Stimulated activated naive B cell treated with anti-CD40 and anti-IgM and Interleukin-4, amounts not matched to agents 10 μg/mL and 1 μg/mL and 100 μg/mL, for 72 hours (primary cell): ENCODE measurements around the gene MPPE1.

Experiments
- ATAC-seq, 2 donors: fragments of 150-1000 bp; cut with Tn5 transposase; replicated peaks; 2 replicates each; pipeline ENCODE4 v1.10.0; 2021; ENCODE audit warnings: moderate library complexity in 1 of 2
- DNase-seq: peaks from one replicate; pipeline ENCODE4 v3.0.0; 2021
- H3K27ac Mint-ChIP-seq: one replicate; pipeline ENCODE4 v1.8.0; 2022; ENCODE audit warnings: mild to moderate bottlenecking, mixed read lengths
- H3K27me3 Mint-ChIP-seq, 2 donors: one replicate each; pipeline ENCODE4 v1.8.0; 2022; ENCODE audit warnings: mixed read lengths in 2 of 2
- H3K36me3 Mint-ChIP-seq, 2 donors: one replicate each; pipeline ENCODE4 v1.8.0; 2022; ENCODE audit warnings: mixed read lengths in 2 of 2, mild to moderate bottlenecking in 1 of 2
- H3K4me1 Mint-ChIP-seq, 2 donors: one replicate each; pipeline ENCODE4 v1.8.0; 2022; ENCODE audit warnings: mixed read lengths in 2 of 2, mild to moderate bottlenecking in 1 of 2
- H3K4me3 Mint-ChIP-seq, 2 donors: one replicate each; pipeline ENCODE4 v1.8.0; 2022; ENCODE audit warnings: mild to moderate bottlenecking in 2 of 2, mixed read lengths in 2 of 2, moderate library complexity in 1 of 2
- H3K9me3 Mint-ChIP-seq, 2 donors: one replicate each; pipeline ENCODE4 v1.8.0; 2022; ENCODE audit warnings: mixed read lengths in 2 of 2, mild to moderate bottlenecking in 1 of 2

Gene MPPE1

GRCh38 chr18:11849279-11849678, 58.8 kb downstream of the MPPE1 start:
- H3K27ac Mint-ChIP-seq = no peak overlapping the region
- H3K4me1 Mint-ChIP-seq = peaks cover 8 to 17% of the 10 kb centered on the region in 2 donors
- DNase-seq (no peak), ATAC-seq (no peak)
- no peaks in the 10 kb centered on the region for H3K9me3 Mint-ChIP-seq
- peaks cover 0 to 3% of the 10 kb centered on the region in 2 donors for H3K27me3 Mint-ChIP-seq
- H3K36me3 Mint-ChIP-seq = peaks cover 4 to 5% of the 10 kb centered on the region in 2 donors
- no peak overlapping the region for H3K4me3 Mint-ChIP-seq

DNA sequence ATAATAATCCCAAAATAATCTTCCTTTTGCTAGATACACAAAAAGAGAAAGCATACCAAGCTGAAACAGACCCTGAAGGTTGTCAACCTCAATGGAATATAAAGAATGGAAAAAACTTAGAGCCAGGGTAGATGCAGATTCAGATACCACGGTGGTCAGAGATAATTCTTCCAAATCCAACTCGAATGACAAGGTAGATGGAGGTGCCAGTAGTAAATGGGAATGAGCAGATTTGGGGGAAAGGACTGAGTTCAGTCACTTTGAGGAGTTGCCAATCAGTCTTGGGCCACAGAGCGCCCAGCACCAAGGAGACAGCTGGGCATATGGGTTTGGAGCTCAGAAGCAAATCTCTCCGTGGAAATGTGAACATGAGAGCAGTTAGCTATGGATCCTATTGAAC, 60.3 kb downstream of the MPPE1 start:
- H3K4me3 Mint-ChIP-seq = no peak overlapping the region
- no peak for ATAC-seq
- no peak overlapping the region for H3K27ac Mint-ChIP-seq
- DNase-seq = no peak
- H3K4me1 Mint-ChIP-seq = peaks cover 8 to 17% of the 10 kb centered on the region in 2 donors
- no peaks in the 10 kb centered on the region for H3K9me3 Mint-ChIP-seq
- peaks cover 4 to 5% of the 10 kb centered on the region in 2 donors for H3K36me3 Mint-ChIP-seq
- H3K27me3 Mint-ChIP-seq = peaks cover 0 to 3% of the 10 kb centered on the region in 2 donors

- no peak overlapping the region for H3K4me3 Mint-ChIP-seq
- peaks cover 0 to 3% of the 10 kb centered on the region in 2 donors for H3K27me3 Mint-ChIP-seq
- H3K36me3 Mint-ChIP-seq = no peaks in the 10 kb centered on the region
- DNase-seq (no peak), ATAC-seq (no peak)
- no peak overlapping the region for H3K27ac Mint-ChIP-seq
- no peaks in the 10 kb centered on the region for H3K9me3 Mint-ChIP-seq
- peaks cover 4 to 11% of the 10 kb centered on the region in 2 donors for H3K4me1 Mint-ChIP-seq
Measured at GRCh38 chr18:11845654-11846053, 62.5 kb downstream of the MPPE1 start.

- Mint-ChIP-seq H3K4me3 (no peak overlapping the region), H3K36me3 (no peaks in the 10 kb centered on the region), H3K4me1 (no peaks in the 10 kb centered on the region), H3K9me3 (no peaks in the 10 kb centered on the region), H3K27me3 (peaks cover 0 to 6% of the 10 kb centered on the region in 2 donors), H3K27ac (no peak overlapping the region)
- no peak for ATAC-seq
- DNase-seq = no peak
Measured at GRCh38 chr18:11844436-11844835, 63.7 kb downstream of the MPPE1 start.

DNA sequence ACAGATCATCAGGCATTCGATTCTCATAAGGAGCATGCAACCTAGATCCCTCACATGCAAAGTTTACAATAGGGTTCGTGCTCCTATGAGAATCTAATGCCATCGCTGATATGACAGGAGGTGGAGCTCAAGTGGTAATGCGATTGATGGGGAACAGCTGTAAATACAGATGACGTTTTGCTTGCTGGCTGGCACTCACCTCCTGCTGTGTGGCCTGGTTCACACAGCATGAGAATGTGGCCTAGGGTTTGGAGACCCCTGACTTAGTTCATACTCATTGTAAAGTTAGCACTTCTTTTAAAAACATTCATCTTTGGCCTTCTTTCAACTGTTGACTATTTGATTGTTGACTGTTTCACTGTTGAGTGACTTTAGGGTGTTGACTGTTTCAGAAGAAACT, 65.6 kb downstream of the MPPE1 start:
- Mint-ChIP-seq H3K27ac (no peak overlapping the region), H3K27me3 (peaks cover 0 to 6% of the 10 kb centered on the region in 2 donors), H3K4me3 (no peak overlapping the region), H3K9me3 (no peaks in the 10 kb centered on the region), H3K36me3 (no peaks in the 10 kb centered on the region), H3K4me1 (no peaks in the 10 kb centered on the region)
- DNase-seq (no peak), ATAC-seq (no peak)

- no peak overlapping the region for H3K27ac Mint-ChIP-seq
- no peak overlapping the region for H3K4me3 Mint-ChIP-seq
- H3K4me1 Mint-ChIP-seq = no peaks in the 10 kb centered on the region
- H3K36me3 Mint-ChIP-seq = no peaks in the 10 kb centered on the region
- H3K9me3 Mint-ChIP-seq = no peaks in the 10 kb centered on the region
- ATAC-seq (no peak), DNase-seq (no peak)
- H3K27me3 Mint-ChIP-seq = peaks cover 0 to 6% of the 10 kb centered on the region in 2 donors
Measured at GRCh38 chr18:11840493-11840892, 67.6 kb downstream of the MPPE1 start.

DNA sequence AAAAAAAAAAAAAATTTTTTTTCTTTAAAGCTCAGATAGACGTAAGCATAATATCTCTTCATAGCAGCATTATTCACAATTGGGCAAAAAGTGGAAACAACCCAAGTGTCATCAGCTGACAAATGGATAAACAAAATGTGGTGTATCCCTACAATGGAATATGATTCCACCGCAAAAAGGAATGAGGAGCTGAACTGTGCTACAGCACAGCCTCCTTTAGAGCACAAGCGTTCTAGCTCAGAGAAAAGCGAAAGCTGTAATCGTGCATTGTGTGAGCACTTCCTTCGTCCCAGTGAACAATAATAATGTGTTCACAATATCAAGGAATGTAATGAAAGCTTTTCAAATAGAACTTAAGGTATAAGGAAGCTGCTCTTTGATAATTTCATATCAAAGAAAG, 68.6 kb downstream of the MPPE1 start:
- ATAC-seq = no peak
- H3K36me3 Mint-ChIP-seq = no peaks in the 10 kb centered on the region

GRCh38 chr18:11834772-11835171, 73.3 kb downstream of the MPPE1 start:
- Mint-ChIP-seq H3K9me3 (no peaks in the 10 kb centered on the region), H3K4me1 (no peaks in the 10 kb centered on the region), H3K27me3 (peaks cover 0 to 7% of the 10 kb centered on the region in 2 donors), H3K27ac (no peak overlapping the region), H3K4me3 (no peak overlapping the region), H3K36me3 (no peaks in the 10 kb centered on the region)
- DNase-seq = no peak
- ATAC-seq = no peak

More for the DNA sequence above, 68.6 kb downstream of the MPPE1 start:
- no peak for DNase-seq
- Mint-ChIP-seq H3K4me3 (no peak overlapping the region), H3K4me1 (no peaks in the 10 kb centered on the region), H3K27me3 (peaks cover 0 to 6% of the 10 kb centered on the region in 2 donors), H3K9me3 (no peaks in the 10 kb centered on the region), H3K27ac (no peak overlapping the region)
